SU-DHL-6 (cell line): Measurements from ENCODE around the gene TRAF3IP1.

ENCODE experiments used
- EZH2phosphoT487 ChIP-seq: fragments of 200-600 bp; sonication (generic), shearing (Covaris generic); conservative IDR thresholded peaks from 2 replicates; pipeline ENCODE4 v1.6.1; 2018; ENCODE audit warnings: mild to moderate bottlenecking, antibody characterized with exemption, low read length, moderate library complexity, mixed read lengths
- TF ChIP-seq, protein P1 (sequence below): fragments of 200-600 bp; sonication (generic); IDR thresholded peaks from one replicate; pipeline ENCODE4 v1.5.1; 2017; ENCODE audit warnings: antibody characterized with exemption, mild to moderate bottlenecking, low read length, moderate library complexity; ENCODE audit not compliant: insufficient read depth, poor library complexity, severe bottlenecking

DNA sequence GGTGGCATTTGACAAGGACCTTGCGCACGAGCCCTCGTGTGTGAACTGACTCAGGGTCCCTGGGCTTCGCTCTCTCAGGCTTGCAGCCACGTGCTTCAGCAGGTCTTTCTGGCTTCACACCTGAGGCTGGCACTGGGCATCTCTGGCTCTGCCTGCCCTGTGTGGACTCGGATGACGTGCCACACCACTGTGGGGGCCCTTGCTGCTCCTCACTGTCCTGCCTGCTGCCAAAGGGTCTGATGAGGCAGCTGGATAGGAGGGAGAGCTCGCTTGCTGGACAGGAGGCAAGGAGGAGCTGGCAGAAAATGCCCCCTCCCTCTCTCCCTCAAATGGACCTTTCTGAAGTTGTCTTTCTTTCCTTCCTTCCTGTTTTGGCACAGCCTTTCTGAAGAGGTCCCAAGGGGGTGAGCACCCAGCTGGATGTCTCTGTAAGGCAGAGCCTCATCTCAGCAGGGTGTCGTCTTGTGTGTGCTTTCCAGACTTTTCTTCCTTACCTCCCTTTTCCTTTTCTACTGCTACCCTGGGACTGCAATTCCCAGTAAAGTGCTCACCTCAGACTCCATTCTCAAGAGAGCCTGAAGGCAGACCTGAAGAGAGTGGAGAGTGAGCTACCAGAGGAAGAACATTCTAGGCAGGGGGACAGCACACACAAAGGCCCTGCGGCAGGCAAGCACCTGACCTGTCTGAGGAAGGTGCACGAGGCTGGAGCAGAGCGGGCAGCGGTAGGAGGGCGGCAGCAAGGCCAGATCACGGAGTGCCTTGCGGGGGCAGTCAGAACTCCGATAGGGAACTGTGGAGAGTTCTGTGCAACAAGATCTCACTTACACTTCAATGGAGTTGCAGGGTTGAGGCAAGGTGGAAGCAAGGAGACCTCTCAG, 37.2 kb upstream of the TRAF3IP1 start:
- TF ChIP-seq, protein P1, sequence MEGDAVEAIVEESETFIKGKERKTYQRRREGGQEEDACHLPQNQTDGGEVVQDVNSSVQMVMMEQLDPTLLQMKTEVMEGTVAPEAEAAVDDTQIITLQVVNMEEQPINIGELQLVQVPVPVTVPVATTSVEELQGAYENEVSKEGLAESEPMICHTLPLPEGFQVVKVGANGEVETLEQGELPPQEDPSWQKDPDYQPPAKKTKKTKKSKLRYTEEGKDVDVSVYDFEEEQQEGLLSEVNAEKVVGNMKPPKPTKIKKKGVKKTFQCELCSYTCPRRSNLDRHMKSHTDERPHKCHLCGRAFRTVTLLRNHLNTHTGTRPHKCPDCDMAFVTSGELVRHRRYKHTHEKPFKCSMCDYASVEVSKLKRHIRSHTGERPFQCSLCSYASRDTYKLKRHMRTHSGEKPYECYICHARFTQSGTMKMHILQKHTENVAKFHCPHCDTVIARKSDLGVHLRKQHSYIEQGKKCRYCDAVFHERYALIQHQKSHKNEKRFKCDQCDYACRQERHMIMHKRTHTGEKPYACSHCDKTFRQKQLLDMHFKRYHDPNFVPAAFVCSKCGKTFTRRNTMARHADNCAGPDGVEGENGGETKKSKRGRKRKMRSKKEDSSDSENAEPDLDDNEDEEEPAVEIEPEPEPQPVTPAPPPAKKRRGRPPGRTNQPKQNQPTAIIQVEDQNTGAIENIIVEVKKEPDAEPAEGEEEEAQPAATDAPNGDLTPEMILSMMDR: no peak
- no peak for TF ChIP-seq EZH2phosphoT487
